ENCODE measurements around the gene ADAMTS14. TPM values are rescaled to one million over a fixed set of nuclear protein-coding genes. Genes with fewer than 3 reads are reported as not detected.

Gene ADAMTS14
- total RNA-seq, 1 donor from 2014 or later, result 0.53 TPM

- no peaks in the 10 kb centered on the region for H3K36me3 ChIP-seq
- no peak overlapping the region for H3K27ac ChIP-seq
- TF ChIP-seq, protein P1, sequence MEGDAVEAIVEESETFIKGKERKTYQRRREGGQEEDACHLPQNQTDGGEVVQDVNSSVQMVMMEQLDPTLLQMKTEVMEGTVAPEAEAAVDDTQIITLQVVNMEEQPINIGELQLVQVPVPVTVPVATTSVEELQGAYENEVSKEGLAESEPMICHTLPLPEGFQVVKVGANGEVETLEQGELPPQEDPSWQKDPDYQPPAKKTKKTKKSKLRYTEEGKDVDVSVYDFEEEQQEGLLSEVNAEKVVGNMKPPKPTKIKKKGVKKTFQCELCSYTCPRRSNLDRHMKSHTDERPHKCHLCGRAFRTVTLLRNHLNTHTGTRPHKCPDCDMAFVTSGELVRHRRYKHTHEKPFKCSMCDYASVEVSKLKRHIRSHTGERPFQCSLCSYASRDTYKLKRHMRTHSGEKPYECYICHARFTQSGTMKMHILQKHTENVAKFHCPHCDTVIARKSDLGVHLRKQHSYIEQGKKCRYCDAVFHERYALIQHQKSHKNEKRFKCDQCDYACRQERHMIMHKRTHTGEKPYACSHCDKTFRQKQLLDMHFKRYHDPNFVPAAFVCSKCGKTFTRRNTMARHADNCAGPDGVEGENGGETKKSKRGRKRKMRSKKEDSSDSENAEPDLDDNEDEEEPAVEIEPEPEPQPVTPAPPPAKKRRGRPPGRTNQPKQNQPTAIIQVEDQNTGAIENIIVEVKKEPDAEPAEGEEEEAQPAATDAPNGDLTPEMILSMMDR (IDR thresholded peaks at IDR 0.05), result no peak
- ATAC-seq (no peak), DNase-seq (no peak)
- H3K4me3 ChIP-seq, result no peak overlapping the region
- peaks cover 22% of the 10 kb centered on the region for H3K4me1 ChIP-seq
- H3K27me3 ChIP-seq (ENCODE audit: low read depth), result no peaks in the 10 kb centered on the region
- no peaks in the 10 kb centered on the region for H3K9me3 ChIP-seq
- intact Hi-C loops (cut with DNase I), result no loop called here
Observed at GRCh38 chr10:70740406-70741288, 68.3 kb downstream of the ADAMTS14 start.

DNA sequence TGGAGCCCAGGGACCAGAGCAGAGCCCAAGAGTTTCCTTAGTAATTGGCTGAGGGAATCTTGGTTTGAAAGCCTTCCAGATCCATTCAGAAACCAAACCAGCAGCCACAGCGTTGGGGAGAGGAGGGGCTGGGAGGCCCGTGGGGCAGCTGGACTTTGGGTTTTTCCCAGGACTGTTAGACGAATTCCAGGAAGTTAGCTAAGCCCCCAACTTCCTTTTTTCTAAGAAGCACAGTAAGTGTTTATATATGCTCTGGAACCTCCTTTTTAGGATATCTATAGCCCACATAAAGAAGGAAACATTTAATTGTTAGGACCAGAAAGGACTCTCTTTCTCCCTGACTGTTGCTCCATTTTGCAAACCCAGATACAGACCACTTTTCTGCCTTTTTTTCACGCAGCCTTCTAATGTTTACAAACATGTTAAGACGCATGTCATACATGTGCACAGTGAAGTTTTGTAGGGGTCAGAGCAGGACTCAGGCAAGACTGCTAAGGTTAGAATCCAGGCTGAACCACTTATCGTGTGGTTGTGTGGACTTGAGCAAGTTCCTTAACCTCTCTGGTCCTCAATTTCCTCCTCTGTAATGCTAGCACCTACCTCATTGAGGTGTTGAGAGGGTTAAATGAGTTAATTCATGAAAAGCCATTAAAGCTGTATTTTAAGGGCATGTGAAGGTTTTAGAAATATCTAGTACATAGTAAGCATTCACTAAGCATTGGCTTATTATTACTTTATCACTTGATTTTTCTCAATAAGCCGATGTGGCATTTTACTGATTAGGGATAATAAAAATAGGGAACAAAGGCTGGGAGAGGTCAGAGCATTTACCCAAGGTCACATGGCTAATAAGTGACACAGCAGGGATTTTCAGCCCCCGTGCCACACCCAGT, 70.5 kb downstream of the ADAMTS14 start:
- H3K4me3 ChIP-seq, result no peak overlapping the region
- H3K27me3 ChIP-seq (ENCODE audit: low read depth), result no peaks in the 10 kb centered on the region
- H3K4me1 ChIP-seq, result peaks cover 22% of the 10 kb centered on the region
- no peaks in the 10 kb centered on the region for H3K36me3 ChIP-seq
- TF ChIP-seq, protein P1 (IDR thresholded peaks at IDR 0.05), result no peak
- peak overlapping the region; percentile 34 for H3K27ac ChIP-seq
- H3K9me3 ChIP-seq, result no peaks in the 10 kb centered on the region
- peak; percentile 59 to 68 for ATAC-seq
- peak; percentile 50 for DNase-seq
- intact Hi-C loops (cut with DNase I), result no loop called here

DNA sequence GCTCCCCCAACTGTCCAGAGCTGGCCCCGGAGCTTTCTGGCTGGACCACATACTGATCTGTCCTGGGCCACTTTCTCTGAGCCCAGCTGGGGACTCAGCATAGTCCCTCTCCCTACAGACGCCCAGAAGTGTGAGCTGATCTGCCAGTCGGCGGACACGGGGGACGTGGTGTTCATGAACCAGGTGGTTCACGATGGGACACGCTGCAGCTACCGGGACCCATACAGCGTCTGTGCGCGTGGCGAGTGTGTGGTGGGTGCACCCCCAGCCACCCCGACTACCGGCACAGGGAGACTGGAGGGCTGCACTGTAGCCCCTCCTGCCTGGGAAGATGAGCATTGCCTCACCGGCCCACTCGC, 71.1 kb downstream of the ADAMTS14 start:
- Histone ChIP-seq H3K9me3 (no peaks in the 10 kb centered on the region), H3K4me3 (no peak overlapping the region), H3K4me1 (peaks cover 22% of the 10 kb centered on the region), H3K27me3 (ENCODE audit: low read depth) (no peaks in the 10 kb centered on the region), H3K27ac (peak overlapping the region; percentile 6), H3K36me3 (no peaks in the 10 kb centered on the region)
- TF ChIP-seq, protein P1 (IDR thresholded peaks at IDR 0.05), result no peak
- intact Hi-C loops (cut with DNase I), result no loop called here
- ATAC-seq (no peak), DNase-seq (peak; percentile 35)

GRCh38 chr10:70743879-70744278, 71.6 kb downstream of the ADAMTS14 start:
- TF ChIP-seq, protein P1 (IDR thresholded peaks at IDR 0.05), result no peak
- no peaks in the 10 kb centered on the region for H3K27me3 ChIP-seq (ENCODE audit: low read depth)
- DNase-seq, result no peak
- no peak for ATAC-seq
- intact Hi-C loops (cut with DNase I), result no loop called here
- H3K36me3 ChIP-seq, result no peaks in the 10 kb centered on the region
- H3K9me3 ChIP-seq, result no peaks in the 10 kb centered on the region
- H3K4me1 ChIP-seq, result peaks cover 22% of the 10 kb centered on the region
- peak overlapping the region; percentile 6 for H3K27ac ChIP-seq
- H3K4me3 ChIP-seq, result no peak overlapping the region

- intact Hi-C loops (cut with DNase I), result no loop called here
- no peak for DNase-seq
- no peak overlapping the region for H3K27ac ChIP-seq
Observed at GRCh38 chr10:70744617-70745143, 72.4 kb downstream of the ADAMTS14 start.

More at GRCh38 chr10:70744617-70745143, 72.4 kb downstream of the ADAMTS14 start:
- TF ChIP-seq, protein P1 (IDR thresholded peaks at IDR 0.05), result no peak
- Histone ChIP-seq H3K9me3 (no peaks in the 10 kb centered on the region), H3K4me3 (no peak overlapping the region), H3K4me1 (peaks cover 22% of the 10 kb centered on the region), H3K36me3 (no peaks in the 10 kb centered on the region), H3K27me3 (ENCODE audit: low read depth) (no peaks in the 10 kb centered on the region)
- no peak for ATAC-seq

Measured in lower lobe of right lung (tissue), 2 donors.